LNCAP (cell line): ENCODE measurements around the gene FSIP1.

ENCODE experiments used
- TF ChIP-seq, protein P1 (sequence below): fragments of 450-650 bp; IDR thresholded peaks from 2 replicates; pipeline ENCODE4 v1.5.1; 2017; ENCODE audit warnings: mild to moderate bottlenecking

Gene FSIP1

DNA sequence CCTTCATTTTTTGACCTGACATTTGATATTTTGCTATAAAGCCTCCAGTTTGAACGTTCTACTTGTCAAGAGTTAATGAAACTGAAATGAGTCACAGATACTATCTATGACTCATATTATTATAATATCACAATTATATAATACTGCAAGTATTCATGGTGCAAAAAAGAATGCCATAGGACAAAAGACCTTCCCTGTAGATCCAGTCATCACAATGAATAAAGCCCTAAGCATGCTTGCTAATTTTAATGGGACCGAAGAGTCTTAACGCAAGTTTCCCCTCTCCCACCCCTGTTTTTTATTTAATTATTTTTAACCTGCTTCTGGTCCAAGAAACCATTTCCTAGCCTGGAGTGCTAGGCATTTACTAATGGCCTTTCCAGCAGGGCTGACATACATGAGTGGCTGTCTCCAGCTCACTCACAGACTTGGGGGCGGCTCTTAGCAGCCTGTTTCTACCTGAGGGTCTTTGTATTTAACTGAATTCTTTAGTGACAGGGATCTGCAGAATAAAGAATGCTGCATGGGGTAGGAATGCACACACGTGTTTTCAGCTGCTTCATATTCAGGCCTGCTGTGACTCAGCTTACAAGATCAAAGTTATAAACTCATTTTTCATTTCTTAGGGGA is 140.5 kb downstream of the FSIP1 start:
- TF ChIP-seq, protein P1, sequence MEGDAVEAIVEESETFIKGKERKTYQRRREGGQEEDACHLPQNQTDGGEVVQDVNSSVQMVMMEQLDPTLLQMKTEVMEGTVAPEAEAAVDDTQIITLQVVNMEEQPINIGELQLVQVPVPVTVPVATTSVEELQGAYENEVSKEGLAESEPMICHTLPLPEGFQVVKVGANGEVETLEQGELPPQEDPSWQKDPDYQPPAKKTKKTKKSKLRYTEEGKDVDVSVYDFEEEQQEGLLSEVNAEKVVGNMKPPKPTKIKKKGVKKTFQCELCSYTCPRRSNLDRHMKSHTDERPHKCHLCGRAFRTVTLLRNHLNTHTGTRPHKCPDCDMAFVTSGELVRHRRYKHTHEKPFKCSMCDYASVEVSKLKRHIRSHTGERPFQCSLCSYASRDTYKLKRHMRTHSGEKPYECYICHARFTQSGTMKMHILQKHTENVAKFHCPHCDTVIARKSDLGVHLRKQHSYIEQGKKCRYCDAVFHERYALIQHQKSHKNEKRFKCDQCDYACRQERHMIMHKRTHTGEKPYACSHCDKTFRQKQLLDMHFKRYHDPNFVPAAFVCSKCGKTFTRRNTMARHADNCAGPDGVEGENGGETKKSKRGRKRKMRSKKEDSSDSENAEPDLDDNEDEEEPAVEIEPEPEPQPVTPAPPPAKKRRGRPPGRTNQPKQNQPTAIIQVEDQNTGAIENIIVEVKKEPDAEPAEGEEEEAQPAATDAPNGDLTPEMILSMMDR = no peak

DNA sequence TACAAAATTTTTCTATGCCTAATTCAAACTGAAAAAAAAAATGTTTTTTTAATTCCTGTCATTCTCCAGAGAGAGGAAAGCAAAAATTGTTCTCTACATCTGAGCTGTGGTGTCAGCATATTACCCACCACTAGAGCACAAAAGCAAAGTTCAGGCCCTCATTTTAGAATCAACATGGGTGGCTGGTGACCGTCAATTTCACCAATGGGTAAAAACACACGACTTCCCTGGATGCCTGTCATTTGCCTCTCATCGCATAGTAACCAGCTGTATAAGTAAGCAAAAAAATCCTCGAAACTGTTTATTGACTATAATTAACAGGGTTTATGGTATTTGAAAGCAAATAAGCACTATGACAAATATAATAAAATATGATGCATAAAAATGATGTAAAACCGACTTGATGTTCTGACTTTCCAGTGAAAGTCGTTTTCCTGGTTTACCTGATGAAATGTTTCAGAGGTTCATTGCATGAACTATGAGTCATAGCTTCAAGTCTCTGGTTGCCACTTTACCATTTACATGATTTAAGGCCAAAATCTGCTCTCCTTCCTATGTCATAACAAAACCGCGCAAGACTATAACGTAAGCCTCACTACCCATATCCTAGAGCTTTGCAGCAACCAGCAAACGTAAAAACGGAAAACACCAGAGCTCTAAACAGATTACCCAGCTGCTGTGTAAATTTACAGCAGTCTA is 141.3 kb downstream of the FSIP1 start:
- TF ChIP-seq, protein P1 = peak; percentile 18; the same call in 1 of the 2 replicates

GRCh38 chr15:39640665-39641064 is 142.0 kb downstream of the FSIP1 start:
- TF ChIP-seq, protein P1 = no peak

DNA sequence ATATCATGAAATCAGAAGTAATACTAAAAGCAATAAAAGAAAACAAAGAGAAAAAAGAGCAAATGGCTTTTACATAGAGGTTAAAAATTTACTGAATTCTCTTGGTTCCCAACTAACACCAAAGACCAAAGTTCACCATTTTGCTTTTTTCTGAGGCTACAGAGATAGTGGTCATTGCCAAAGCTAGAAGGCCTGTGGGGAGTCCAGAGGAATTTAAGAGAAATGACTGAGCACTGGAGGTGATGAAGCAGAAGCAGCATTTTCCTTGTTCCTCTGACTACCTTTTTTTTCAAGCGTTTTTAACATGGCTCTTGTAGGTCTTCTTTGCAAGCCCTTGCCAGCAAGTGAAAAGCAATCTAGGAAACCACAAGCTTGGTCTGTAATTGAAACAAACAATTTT is 143.6 kb downstream of the FSIP1 start:
- TF ChIP-seq, protein P1 = no peak

- TF ChIP-seq, protein P1 = no peak
Observed at GRCh38 chr15:39638041-39638440, 144.6 kb downstream of the FSIP1 start.

- TF ChIP-seq, protein P1 = no peak
Observed at GRCh38 chr15:39631357-39631756, 151.3 kb downstream of the FSIP1 start.

DNA sequence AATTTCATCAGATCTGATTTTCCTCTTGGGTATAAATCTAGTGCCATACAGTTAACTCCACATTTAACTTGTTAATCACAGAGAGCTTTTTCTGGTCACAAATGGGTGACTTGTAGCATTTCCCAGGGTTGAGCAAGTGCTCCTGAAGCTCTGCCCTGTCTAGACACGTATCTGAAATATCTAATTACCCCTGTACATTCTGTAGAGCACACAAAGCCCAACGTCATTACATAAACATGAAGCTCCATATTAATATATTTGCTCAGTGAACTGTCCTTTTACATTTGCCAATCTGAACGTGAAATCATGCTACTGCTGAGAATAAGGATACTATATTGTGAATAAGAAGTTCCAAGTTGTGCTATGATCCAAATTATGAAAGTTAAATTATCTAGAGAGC is 152.7 kb downstream of the FSIP1 start:
- TF ChIP-seq, protein P1 = no peak
